ENCODE measurements around the gene GRK6.

GRK6 gene

DNA sequence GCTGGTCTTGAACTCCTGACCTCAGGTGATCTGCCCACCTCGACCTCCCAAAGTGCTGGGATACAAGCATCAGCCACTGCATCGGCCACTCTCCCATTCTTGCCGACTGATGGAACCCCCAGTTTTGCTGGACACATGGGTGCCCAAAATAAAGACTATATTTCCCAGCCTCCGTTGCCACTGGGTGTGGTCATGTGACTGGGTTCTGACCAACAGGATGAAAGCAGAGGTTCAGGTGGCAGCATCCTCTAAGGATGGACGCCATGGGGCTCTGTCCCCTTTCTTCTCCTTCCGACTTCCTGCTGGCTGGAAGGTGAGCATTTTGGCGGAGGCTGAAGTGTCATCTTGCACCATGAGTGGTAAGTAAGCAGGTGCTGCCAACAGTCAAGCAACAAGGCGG lies 60.7 kb downstream of the GRK6 start:
- DNase-seq (ENCODE audit: low read depth in 2 of 2) = no peak

DNA sequence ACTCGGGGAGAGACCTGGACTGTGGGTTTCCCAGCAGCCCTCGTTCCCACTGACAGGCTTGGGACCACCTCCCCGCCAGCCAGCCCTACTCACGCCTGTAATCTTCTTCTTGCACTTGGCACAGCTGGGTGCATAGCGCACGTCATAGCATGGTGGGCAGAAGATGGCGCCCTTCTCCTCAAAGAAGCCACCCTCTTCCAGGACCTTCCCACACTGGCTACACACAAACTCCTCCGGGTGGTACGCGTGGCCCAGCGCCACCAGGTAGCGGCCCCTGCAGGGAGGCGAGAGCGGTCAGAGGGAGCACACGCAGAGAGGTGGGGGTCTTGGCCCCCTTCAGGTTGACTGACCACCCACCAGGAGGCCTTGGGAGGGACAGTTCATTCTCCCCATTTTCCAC lies 61.5 kb downstream of the GRK6 start:
- DNase-seq (ENCODE audit: low read depth in 2 of 2) = no peak

GRCh38 chr5:177489119-177489716 lies 62.7 kb downstream of the GRK6 start:
- no peak for DNase-seq (ENCODE audit: low read depth in 2 of 2)

- no peak for DNase-seq (ENCODE audit: low read depth in 2 of 2)
Observed at GRCh38 chr5:177490311-177490991, 64.0 kb downstream of the GRK6 start.

DNA sequence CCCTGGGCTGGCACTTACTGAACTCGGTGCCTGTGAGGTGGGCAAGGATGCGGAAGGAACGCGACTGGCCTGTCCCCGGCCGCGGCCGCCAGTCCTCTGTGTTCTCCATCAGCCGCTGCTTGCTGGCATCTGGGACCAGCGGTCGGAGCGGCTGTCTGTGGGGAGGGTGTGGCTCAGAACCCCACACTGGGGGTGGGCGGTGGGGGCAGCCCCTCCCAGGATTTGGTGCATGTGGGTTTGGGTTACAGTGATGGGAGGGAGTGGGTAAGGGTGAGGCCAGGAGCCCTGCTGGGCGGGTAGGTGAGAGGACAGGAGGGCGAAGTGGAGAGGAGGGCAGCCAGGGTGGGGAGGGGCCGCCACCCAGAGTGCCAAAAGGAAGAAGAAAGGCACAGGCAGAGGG lies 64.5 kb downstream of the GRK6 start:
- DNase-seq (ENCODE audit: low read depth in 2 of 2) = no peak

- DNase-seq (ENCODE audit: low read depth in 2 of 2) = no peak
Observed at GRCh38 chr5:177491429-177491945, 65.0 kb downstream of the GRK6 start.

GRCh38 chr5:177491983-177492746 lies 65.7 kb downstream of the GRK6 start:
- no peak for DNase-seq (ENCODE audit: low read depth in 2 of 2)
